Measurements from ENCODE around the gene RNF44.

The RNF44 gene

DNA sequence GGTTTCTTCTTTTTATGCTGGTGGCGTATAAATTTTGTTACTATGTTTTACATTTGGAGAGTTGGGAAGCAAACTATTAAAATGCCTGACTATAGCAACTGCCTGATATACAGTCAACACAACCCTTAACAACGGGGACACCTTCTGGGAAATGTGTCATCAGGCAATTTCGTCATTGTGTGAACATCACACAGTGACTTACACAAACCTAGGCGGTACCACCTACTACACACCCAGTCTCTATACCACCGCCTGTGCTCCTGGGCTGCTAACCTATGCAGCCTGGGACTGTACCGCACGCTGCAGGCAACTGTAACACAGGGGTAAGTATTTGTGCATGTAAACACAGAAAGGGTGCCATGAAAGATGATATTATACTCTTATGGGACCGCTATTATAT, 10.6 kb upstream of the RNF44 start:
- H3K4me3 ChIP-seq (ENCODE audit: low read length) = no peak overlapping the region
- no peak overlapping the region for H2AFZ ChIP-seq (ENCODE audit: low read depth, low read length)
- H3K9me3 ChIP-seq (ENCODE audit: low read length) = no peaks in the 10 kb centered on the region
- no peaks in the 10 kb centered on the region for H3K36me3 ChIP-seq (ENCODE audit: insufficient read depth, low read length)
- peaks cover 18% of the 10 kb centered on the region for H3K27me3 ChIP-seq (ENCODE audit: insufficient read depth, low read length)
- peaks cover 7% of the 10 kb centered on the region for H3K4me1 ChIP-seq (ENCODE audit: insufficient read depth, low read length)

GRCh38 chr5:176545737-176546509, 8.7 kb upstream of the RNF44 start:
- no peak overlapping the region for H2AFZ ChIP-seq (ENCODE audit: low read depth, low read length)
- peaks cover 9% of the 10 kb centered on the region for H3K27me3 ChIP-seq (ENCODE audit: insufficient read depth, low read length)
- no peak overlapping the region for H3K4me3 ChIP-seq (ENCODE audit: low read length)
- H3K36me3 ChIP-seq (ENCODE audit: insufficient read depth, low read length) = no peaks in the 10 kb centered on the region
- peaks cover 17% of the 10 kb centered on the region for H3K4me1 ChIP-seq (ENCODE audit: insufficient read depth, low read length)
- H3K9me3 ChIP-seq (ENCODE audit: low read length) = no peaks in the 10 kb centered on the region

DNA sequence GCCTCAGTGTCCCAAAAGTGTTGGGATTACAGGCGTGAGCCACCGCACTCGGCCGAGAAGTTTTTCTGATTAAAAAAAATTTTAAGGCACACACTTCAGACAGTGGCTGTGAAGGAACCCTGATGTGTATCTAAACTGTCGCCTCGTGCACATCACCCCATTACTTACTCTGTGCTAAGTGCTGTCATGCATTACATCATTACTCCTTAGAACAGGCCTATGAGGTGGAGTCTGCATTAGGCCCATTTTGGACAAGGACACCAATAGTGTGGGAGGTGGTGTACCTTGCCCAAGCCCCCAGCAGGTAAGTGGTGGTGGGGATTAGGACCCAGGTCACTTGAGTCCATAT, 8.2 kb upstream of the RNF44 start:
- H3K36me3 ChIP-seq (ENCODE audit: insufficient read depth, low read length) = no peaks in the 10 kb centered on the region
- H3K4me3 ChIP-seq (ENCODE audit: low read length) = no peak overlapping the region
- peaks cover 9% of the 10 kb centered on the region for H3K27me3 ChIP-seq (ENCODE audit: insufficient read depth, low read length)
- H3K9me3 ChIP-seq (ENCODE audit: low read length) = no peaks in the 10 kb centered on the region
- peaks cover 17% of the 10 kb centered on the region for H3K4me1 ChIP-seq (ENCODE audit: insufficient read depth, low read length)
- no peak overlapping the region for H2AFZ ChIP-seq (ENCODE audit: low read depth, low read length)

DNA sequence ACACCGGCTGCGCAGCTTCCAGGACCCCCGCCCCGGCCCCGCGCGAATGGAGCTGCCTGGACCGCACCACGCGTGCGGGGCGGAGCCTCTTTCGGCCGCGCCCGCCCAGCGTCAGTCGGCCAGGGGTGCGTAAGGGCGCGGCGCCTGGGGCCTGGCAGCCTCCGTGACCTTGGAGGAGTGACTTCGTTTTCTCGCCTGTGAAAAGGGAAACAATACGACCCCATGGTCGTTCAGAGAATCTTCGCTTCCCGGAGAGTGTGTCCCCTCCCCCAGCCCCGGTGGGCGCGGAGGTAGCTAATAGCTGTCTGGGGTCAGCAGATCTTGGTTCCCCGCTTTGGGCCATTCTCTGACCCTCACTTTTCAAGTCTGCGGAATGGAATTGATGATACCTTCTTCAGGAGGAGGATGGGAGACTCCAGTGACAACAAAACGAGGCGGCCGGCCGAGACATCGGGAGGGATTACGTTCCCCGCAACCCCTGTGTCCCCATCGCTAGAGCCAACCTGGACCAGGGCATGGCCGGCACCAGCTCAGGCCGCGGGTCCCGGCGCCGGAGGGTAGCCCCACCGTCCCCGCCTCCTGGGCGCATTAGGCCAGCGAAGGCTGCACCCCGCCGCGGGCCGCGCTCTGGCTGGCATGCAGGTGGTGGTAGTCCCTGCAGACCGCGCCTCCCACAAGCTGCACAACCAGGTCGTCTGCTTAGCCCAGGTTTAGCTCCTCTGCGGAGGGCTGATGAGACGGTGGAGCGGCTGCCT, 6.4 kb upstream of the RNF44 start:
- Histone ChIP-seq H3K4me1 (ENCODE audit: insufficient read depth, low read length) (peaks cover 17% of the 10 kb centered on the region), H3K4me3 (ENCODE audit: low read length) (peak overlapping the region; percentile 71), H3K27me3 (ENCODE audit: insufficient read depth, low read length) (peaks cover 5% of the 10 kb centered on the region), H3K9me3 (ENCODE audit: low read length) (no peaks in the 10 kb centered on the region), H3K36me3 (ENCODE audit: insufficient read depth, low read length) (no peaks in the 10 kb centered on the region), H2AFZ (ENCODE audit: low read depth, low read length) (peak overlapping the region; percentile 97)

DNA sequence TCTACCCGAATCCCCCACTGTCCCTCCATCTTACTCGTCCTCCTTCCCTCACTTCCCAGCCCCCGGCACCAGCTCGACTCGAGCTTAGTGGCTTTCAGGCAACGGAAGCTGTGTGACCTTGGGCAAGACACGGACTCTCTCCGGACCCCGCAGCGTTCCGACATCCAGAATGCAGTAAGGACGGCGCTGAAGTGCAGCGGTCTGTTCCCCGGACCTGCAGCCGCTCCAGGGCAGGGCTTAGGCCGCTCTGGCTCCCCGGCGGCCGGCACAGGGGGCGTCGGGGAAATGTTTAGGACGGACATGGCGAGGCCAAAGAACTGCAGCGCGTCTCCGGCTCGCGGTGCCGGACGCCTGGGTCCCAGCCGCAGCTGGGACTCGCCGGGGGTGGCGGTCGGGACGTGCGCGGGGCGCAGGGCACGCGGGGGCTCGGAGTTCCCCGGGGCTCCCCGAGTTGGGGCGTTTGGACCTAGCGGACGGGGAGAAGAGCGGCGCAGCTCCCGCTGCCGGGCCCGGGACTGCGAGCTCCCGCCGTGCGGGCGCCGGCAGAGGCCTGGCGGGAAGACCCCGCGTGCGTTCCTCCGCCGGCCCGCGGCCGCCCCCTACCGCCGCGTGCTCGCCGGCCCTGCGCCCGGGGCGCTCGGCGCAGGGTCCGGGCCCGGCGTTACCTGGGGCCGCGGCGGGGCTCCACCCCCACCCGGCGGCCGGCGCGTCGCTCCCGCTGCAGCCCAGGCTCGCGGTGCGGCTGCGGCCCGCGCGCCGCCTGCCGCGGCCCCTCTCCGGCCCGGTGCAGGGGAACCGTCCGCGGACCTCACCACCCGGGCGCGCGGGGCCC, 5.6 kb upstream of the RNF44 start:
- H3K27me3 ChIP-seq (ENCODE audit: insufficient read depth, low read length) = peaks cover under 1% of the 10 kb centered on the region
- no peaks in the 10 kb centered on the region for H3K36me3 ChIP-seq (ENCODE audit: insufficient read depth, low read length)
- H3K4me3 ChIP-seq (ENCODE audit: low read length) = peak overlapping the region; percentile 71
- peaks cover 22% of the 10 kb centered on the region for H3K4me1 ChIP-seq (ENCODE audit: insufficient read depth, low read length)
- no peaks in the 10 kb centered on the region for H3K9me3 ChIP-seq (ENCODE audit: low read length)
- peak overlapping the region; percentile 97 for H2AFZ ChIP-seq (ENCODE audit: low read depth, low read length)

DNA sequence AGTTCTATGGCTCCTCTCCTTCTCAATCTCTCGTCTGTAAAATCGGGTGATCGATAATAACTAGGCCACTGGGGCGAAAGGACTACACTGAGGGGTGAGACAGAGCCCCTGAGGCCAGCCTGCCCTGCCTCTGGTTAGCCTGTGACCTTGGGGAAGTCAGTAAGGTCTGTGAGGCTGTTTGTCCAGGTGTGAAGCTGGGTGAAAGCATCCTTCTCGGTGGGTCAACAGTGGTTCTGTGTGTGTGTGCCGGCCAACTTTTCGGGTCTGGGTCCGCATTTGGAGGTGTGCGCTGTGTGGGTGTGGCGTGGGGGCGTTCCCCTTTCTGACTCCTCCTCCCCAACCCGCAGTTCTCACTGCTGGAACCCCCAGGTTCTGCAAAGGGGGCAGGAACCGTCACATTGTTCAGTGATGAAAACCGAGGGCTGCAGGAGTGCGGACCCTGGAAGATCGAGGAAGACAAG, 5.0 kb upstream of the RNF44 start:
- Histone ChIP-seq H2AFZ (ENCODE audit: low read depth, low read length) (no peak overlapping the region), H3K4me1 (ENCODE audit: insufficient read depth, low read length) (peaks cover 22% of the 10 kb centered on the region), H3K9me3 (ENCODE audit: low read length) (no peaks in the 10 kb centered on the region), H3K36me3 (ENCODE audit: insufficient read depth, low read length) (no peaks in the 10 kb centered on the region), H3K27me3 (ENCODE audit: insufficient read depth, low read length) (no peaks in the 10 kb centered on the region), H3K4me3 (ENCODE audit: low read length) (peak overlapping the region; percentile 71)

GRCh38 chr5:176541338-176542134, 4.3 kb upstream of the RNF44 start:
- H3K36me3 ChIP-seq (ENCODE audit: insufficient read depth, low read length) = no peaks in the 10 kb centered on the region
- no peaks in the 10 kb centered on the region for H3K9me3 ChIP-seq (ENCODE audit: low read length)
- H3K27me3 ChIP-seq (ENCODE audit: insufficient read depth, low read length) = no peaks in the 10 kb centered on the region
- no peak overlapping the region for H2AFZ ChIP-seq (ENCODE audit: low read depth, low read length)
- H3K4me1 ChIP-seq (ENCODE audit: insufficient read depth, low read length) = peaks cover 22% of the 10 kb centered on the region
- H3K4me3 ChIP-seq (ENCODE audit: low read length) = no peak overlapping the region

DNA sequence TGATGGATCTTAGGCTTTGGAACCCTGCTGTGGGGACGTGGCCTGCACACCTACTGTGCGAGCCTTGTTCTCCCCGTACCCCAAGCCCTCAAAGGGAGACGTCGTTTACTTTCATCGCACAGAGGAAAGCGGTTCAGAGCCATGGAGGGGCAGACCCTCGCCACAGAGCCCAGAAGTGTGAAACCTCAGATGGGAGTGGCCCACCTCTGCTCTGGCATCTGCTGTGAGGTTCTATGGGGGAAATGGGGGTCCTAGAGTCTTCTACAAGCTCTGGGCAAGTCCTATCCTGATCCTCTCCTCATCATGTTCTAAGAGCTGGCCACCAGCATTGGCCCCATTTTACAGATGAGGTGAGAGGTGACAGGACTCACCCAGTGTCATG, 3.7 kb upstream of the RNF44 start:
- no peaks in the 10 kb centered on the region for H3K27me3 ChIP-seq (ENCODE audit: insufficient read depth, low read length)
- H2AFZ ChIP-seq (ENCODE audit: low read depth, low read length) = no peak overlapping the region
- H3K4me1 ChIP-seq (ENCODE audit: insufficient read depth, low read length) = peaks cover 24% of the 10 kb centered on the region
- no peak overlapping the region for H3K4me3 ChIP-seq (ENCODE audit: low read length)
- H3K36me3 ChIP-seq (ENCODE audit: insufficient read depth, low read length) = no peaks in the 10 kb centered on the region
- H3K9me3 ChIP-seq (ENCODE audit: low read length) = no peaks in the 10 kb centered on the region

GRCh38 chr5:176540476-176540899, 3.3 kb upstream of the RNF44 start:
- Histone ChIP-seq H3K36me3 (ENCODE audit: insufficient read depth, low read length) (no peaks in the 10 kb centered on the region), H3K4me1 (ENCODE audit: insufficient read depth, low read length) (peaks cover 28% of the 10 kb centered on the region), H3K4me3 (ENCODE audit: low read length) (no peak overlapping the region), H3K9me3 (ENCODE audit: low read length) (no peaks in the 10 kb centered on the region), H3K27me3 (ENCODE audit: insufficient read depth, low read length) (no peaks in the 10 kb centered on the region), H2AFZ (ENCODE audit: low read depth, low read length) (no peak overlapping the region)

DNA sequence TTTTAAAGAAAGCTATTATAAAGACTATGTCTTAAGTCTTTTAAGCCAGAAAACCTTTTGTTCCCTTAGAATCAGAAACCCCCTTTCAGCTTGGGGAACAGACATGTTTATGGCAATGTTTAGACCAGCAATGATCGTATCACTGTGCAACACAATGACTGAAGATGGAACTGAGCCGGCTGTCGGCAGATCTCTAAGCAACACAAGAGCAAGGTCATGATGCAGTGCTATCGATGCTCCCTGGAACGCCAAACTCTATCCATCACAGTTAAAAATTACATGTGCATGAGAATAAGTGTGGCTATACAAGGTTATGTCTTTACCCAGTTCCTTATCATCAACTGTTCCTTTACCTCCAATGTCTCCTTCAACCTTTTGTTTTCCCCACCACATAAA, 1.8 kb upstream of the RNF44 start:
- Histone ChIP-seq H3K27me3 (ENCODE audit: insufficient read depth, low read length) (no peaks in the 10 kb centered on the region), H3K4me1 (ENCODE audit: insufficient read depth, low read length) (peaks cover 42% of the 10 kb centered on the region), H2AFZ (ENCODE audit: low read depth, low read length) (no peak overlapping the region)

GRCh38 chr5:176538230-176538988, 1.2 kb upstream of the RNF44 start:
- peaks cover 37% of the 10 kb centered on the region for H3K4me1 ChIP-seq (ENCODE audit: insufficient read depth, low read length)

More for the DNA sequence above, 1.8 kb upstream of the RNF44 start:
- H3K4me3 ChIP-seq (ENCODE audit: low read length) = no peak overlapping the region
- H3K9me3 ChIP-seq (ENCODE audit: low read length) = no peaks in the 10 kb centered on the region
- H3K36me3 ChIP-seq (ENCODE audit: insufficient read depth, low read length) = no peaks in the 10 kb centered on the region

More at GRCh38 chr5:176538230-176538988, 1.2 kb upstream of the RNF44 start:
- H2AFZ ChIP-seq (ENCODE audit: low read depth, low read length) = no peak overlapping the region
- H3K9me3 ChIP-seq (ENCODE audit: low read length) = no peaks in the 10 kb centered on the region
- no peaks in the 10 kb centered on the region for H3K27me3 ChIP-seq (ENCODE audit: insufficient read depth, low read length)
- peaks cover 3% of the 10 kb centered on the region for H3K36me3 ChIP-seq (ENCODE audit: insufficient read depth, low read length)
- H3K4me3 ChIP-seq (ENCODE audit: low read length) = peak overlapping the region; percentile 88
